HEK293 (cell line): ENCODE data around the gene CYP4F8.

Source experiments
- CTCF ChIA-PET: fragments of 350-600 bp; formaldehyde crosslinking; extraction: SDS; loops from one replicate; lab custom pipeline; 2021; ENCODE audit warnings: antibody characterized with exemption; lab: Yijun Ruan, JAX
- POLR2A ChIA-PET: fragments of 300-600 bp; formaldehyde crosslinking; extraction: SDS; loops from one replicate; lab custom pipeline; 2020; ENCODE audit warnings: antibody characterized with exemption, inconsistent platforms; lab: Yijun Ruan, JAX
- H3K27ac ChIP-seq: fragments of 200-500 bp; sonication (Bioruptor generic); 2 replicates; pipeline ENCODE4 v1.5.1; 2014; ENCODE audit warnings: low read depth, low read length, control low read depth, inconsistent platforms; ENCODE audit errors: extremely low read depth
- H3K36me3 ChIP-seq, 2 experiments: fragments of 200-500 bp in 1 of 2; sonication (Bioruptor generic) in 1 of 2; 1 replicate in 1 of 2; 2 replicates in 1 of 2; pipeline ENCODE4 v1.5.1; 2014 to 2017; ENCODE audit warnings: inconsistent platforms in 2 of 2, low read length in 2 of 2; ENCODE audit not compliant: control insufficient read depth in 2 of 2, insufficient read depth in 1 of 2
- H3K4me1 ChIP-seq: fragments of 200-500 bp; sonication (Bioruptor generic); 2 replicates; pipeline ENCODE4 v1.5.1; 2014; ENCODE audit warnings: mild to moderate bottlenecking, low read length, inconsistent platforms; ENCODE audit not compliant: control insufficient read depth, insufficient read depth
- H3K4me3 ChIP-seq: 2 replicates; pipeline ENCODE4 v1.5.1; 2011; ENCODE audit warnings: low read depth, mild to moderate bottlenecking, control low read depth, low read length, moderate library complexity
- H3K9me3 ChIP-seq: fragments of 200-500 bp; sonication (Bioruptor generic); 2 replicates; pipeline ENCODE4 v1.5.1; 2014; ENCODE audit warnings: low read depth, low read length, inconsistent platforms; ENCODE audit not compliant: control insufficient read depth, insufficient read depth
- EGR2 ChIP-seq: fragments of 450-650 bp; formaldehyde crosslinking; IDR thresholded peaks from 2 replicates; pipeline ENCODE4 v1.5.1; 2016; ENCODE audit warnings: low read depth, missing biosample characterization, missing genetic modification characterization
- IKZF3 ChIP-seq: fragments of 450-650 bp; IDR thresholded peaks from 2 replicates; pipeline ENCODE4 v1.5.0; 2018; ENCODE audit warnings: missing biosample characterization, mild to moderate bottlenecking, missing genetic modification characterization, moderate library complexity
- KLF16 ChIP-seq: fragments of 450-650 bp; formaldehyde crosslinking; IDR thresholded peaks from 2 replicates; pipeline ENCODE4 v1.5.1; 2017; ENCODE audit warnings: missing biosample characterization, missing genetic modification characterization
- OSR2 ChIP-seq: fragments of 450-650 bp; formaldehyde crosslinking; IDR thresholded peaks from 2 replicates; pipeline ENCODE4 v1.5.1; 2016; ENCODE audit warnings: missing biosample characterization, missing genetic modification characterization
- PRDM2 ChIP-seq: fragments of 450-650 bp; formaldehyde crosslinking; IDR thresholded peaks from 2 replicates; pipeline ENCODE4 v1.5.1; 2016; ENCODE audit warnings: missing biosample characterization, missing genetic modification characterization, borderline replicate concordance
- REST ChIP-seq: fragments of 450-650 bp; formaldehyde crosslinking; IDR thresholded peaks from 2 replicates; pipeline ENCODE4 v1.5.1; 2016; ENCODE audit warnings: missing biosample characterization, missing genetic modification characterization
- ZBTB49 ChIP-seq: fragments of 450-650 bp; formaldehyde crosslinking; IDR thresholded peaks from 2 replicates; pipeline ENCODE4 v1.5.1; 2016; ENCODE audit warnings: missing biosample characterization, missing genetic modification characterization, low read depth
- ZBTB6 ChIP-seq: fragments of 450-650 bp; formaldehyde crosslinking; IDR thresholded peaks from 2 replicates; pipeline ENCODE4 v1.5.1; 2017; ENCODE audit warnings: missing biosample characterization, missing genetic modification characterization
- ZFP69B ChIP-seq: fragments of 450-650 bp; formaldehyde crosslinking; IDR thresholded peaks from 2 replicates; pipeline ENCODE4 v1.5.1; 2016; ENCODE audit warnings: missing biosample characterization, missing genetic modification characterization
- ZNF157 ChIP-seq: fragments of 450-650 bp; formaldehyde crosslinking; IDR thresholded peaks from 2 replicates; pipeline ENCODE4 v1.5.1; 2016; ENCODE audit warnings: missing biosample characterization, missing genetic modification characterization
- ZNF280D ChIP-seq: fragments of 450-650 bp; formaldehyde crosslinking; IDR thresholded peaks from 2 replicates; pipeline ENCODE4 v1.5.1; 2016; ENCODE audit warnings: missing biosample characterization, missing genetic modification characterization
- ZNF292 ChIP-seq: fragments of 450-650 bp; formaldehyde crosslinking; IDR thresholded peaks from 2 replicates; pipeline ENCODE4 v1.5.1; 2016; ENCODE audit warnings: low read depth, missing biosample characterization, missing genetic modification characterization, borderline replicate concordance
- ZNF311 ChIP-seq: fragments of 450-650 bp; formaldehyde crosslinking; IDR thresholded peaks from 2 replicates; pipeline ENCODE4 v1.5.1; 2017; ENCODE audit warnings: missing biosample characterization, missing genetic modification characterization, borderline replicate concordance
- ZNF423 ChIP-seq: fragments of 450-650 bp; formaldehyde crosslinking; IDR thresholded peaks from 2 replicates; pipeline ENCODE4 v1.5.1; 2016; ENCODE audit warnings: missing biosample characterization, missing genetic modification characterization
- ZNF513 ChIP-seq: fragments of 450-650 bp; IDR thresholded peaks from 2 replicates; pipeline ENCODE4 v1.5.1; 2018; ENCODE audit warnings: missing biosample characterization, missing genetic modification characterization
- ZNF521 ChIP-seq: fragments of 450-650 bp; formaldehyde crosslinking; IDR thresholded peaks from 2 replicates; pipeline ENCODE4 v1.5.1; 2017; ENCODE audit warnings: missing biosample characterization, mild to moderate bottlenecking, missing genetic modification characterization
- ZNF610 ChIP-seq: fragments of 450-650 bp; formaldehyde crosslinking; IDR thresholded peaks from 2 replicates; pipeline ENCODE4 v1.5.1; 2016; ENCODE audit warnings: missing biosample characterization, missing genetic modification characterization, borderline replicate concordance
- ZNF670 ChIP-seq: fragments of 450-650 bp; formaldehyde crosslinking; IDR thresholded peaks from 2 replicates; pipeline ENCODE4 v1.5.1; 2016; ENCODE audit warnings: missing biosample characterization, missing genetic modification characterization, low read depth
- ZNF776 ChIP-seq: fragments of 450-650 bp; formaldehyde crosslinking; IDR thresholded peaks from 2 replicates; pipeline ENCODE4 v1.5.0; 2017; ENCODE audit warnings: missing biosample characterization, missing genetic modification characterization, borderline replicate concordance
- ZNF792 ChIP-seq: fragments of 450-650 bp; formaldehyde crosslinking; IDR thresholded peaks from 2 replicates; pipeline ENCODE4 v1.5.1; 2016; ENCODE audit warnings: missing biosample characterization, missing genetic modification characterization

The CYP4F8 gene

GRCh38 chr19:15595069-15595468, 19.9 kb upstream of the CYP4F8 start:
- TF ChIP-seq ZNF513 (tag by site-specific recombination) (no peak), ZNF521 (tag by site-specific recombination) (no peak), IKZF3 (tag by site-specific recombination) (no peak), KLF16 (tag by site-specific recombination) (no peak), ZFP69B (tag by site-specific recombination) (no peak), ZNF610 (tag by site-specific recombination) (no peak), ZNF792 (tag by site-specific recombination) (no peak), PRDM2 (no peak), ZNF157 (tag by site-specific recombination) (no peak), ZNF311 (tag by site-specific recombination) (no peak), ZNF423 (no peak), ZNF292 (tag by site-specific recombination) (no peak), ZNF776 (no peak), ZNF670 (tag by site-specific recombination) (no peak), OSR2 (tag by site-specific recombination) (no peak), EGR2 (tag by site-specific recombination) (no peak), REST (tag by site-specific recombination) (no peak), ZNF280D (tag by site-specific recombination) (no peak), ZBTB6 (tag by site-specific recombination) (no peak), ZBTB49 (tag by site-specific recombination) (no peak)
- Histone ChIP-seq H3K27ac (no peak overlapping the region), H3K4me1 (no peaks in the 10 kb centered on the region), H3K9me3 (no peaks in the 10 kb centered on the region), H3K36me3 (no peaks in the 10 kb centered on the region), H3K4me3 (no peak overlapping the region)
- CTCF ChIA-PET: no interaction called here
- POLR2A ChIA-PET: no interaction called here
